ENCODE results near the gene P4HB. TPM values are rescaled to one million over a fixed set of nuclear protein-coding genes. Genes with fewer than 3 reads are reported as not detected.

P4HB gene
- total and polyA plus RNA-seq, 10 of the 15 experiments (the other 5 are each of a cell fraction or from before 2014, with no cell fraction given) = 4.7 to 549 (median 361) TPM

DNA sequence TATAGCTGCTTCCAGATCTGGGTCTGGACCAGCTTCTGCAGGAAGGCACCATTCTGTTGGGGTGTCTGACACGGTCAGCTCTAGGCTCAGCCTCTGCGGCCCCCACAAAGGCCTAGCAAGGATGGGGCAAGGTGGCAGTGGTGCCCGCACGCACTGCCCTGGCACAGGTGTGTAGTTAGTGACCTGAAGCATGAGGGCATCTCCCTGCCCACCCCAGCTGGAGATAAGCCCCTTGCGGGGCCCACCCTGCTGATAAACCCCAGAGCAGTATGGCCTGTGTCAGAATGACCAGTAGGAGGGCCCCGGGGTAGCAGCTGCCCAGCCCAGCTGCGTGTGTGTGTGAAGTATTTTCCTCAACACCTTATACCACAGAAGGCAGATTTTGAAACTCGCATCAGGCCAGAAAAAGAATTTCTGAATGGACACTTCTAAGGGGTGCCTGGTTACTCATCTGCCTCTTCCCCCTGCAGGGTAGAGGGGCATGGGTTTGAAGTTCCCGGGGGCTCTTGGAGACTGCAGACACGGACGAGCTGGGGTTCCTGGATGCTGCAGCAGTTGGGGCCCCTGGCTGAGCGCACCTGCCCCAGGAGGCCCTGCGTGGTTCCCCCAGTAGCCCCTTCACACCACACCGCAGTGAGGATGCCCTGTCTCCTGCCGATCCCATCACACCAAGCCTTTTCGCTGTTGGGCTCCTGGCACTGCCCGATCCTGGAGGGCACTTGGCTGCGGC, 6.3 kb upstream of the P4HB start (continued):
- TF ChIP-seq NRF1 (conservative IDR thresholded peaks at IDR 0.05; ENCODE audit: low read depth, low read length) (no peak), RCOR1 (conservative IDR thresholded peaks at IDR 0.05; ENCODE audit: low read depth, low read length) (no peak), EP300 (IDR thresholded peaks at IDR 0.05; ENCODE audit: borderline replicate concordance in 1 of 2, control insufficient read depth in 1 of 2, low read depth in 2 of 2, low read length in 2 of 2) (no peak), POU2F2 (IDR thresholded peaks at IDR 0.05; ENCODE audit: borderline replicate concordance, low read depth, low read length) (peak; percentile 47; the same call in 2 of the 3 replicates), ELK1 (IDR thresholded peaks at IDR 0.05; ENCODE audit: low read depth, low read length) (no peak), POLR2A (IDR thresholded peaks at IDR 0.05; ENCODE audit: low read depth, low read length) (peak; percentile 78), GATAD2B (conservative IDR thresholded peaks at IDR 0.05; ENCODE audit: low read depth) (0 out of 2 replicates have a peak, but pooled peaks have one; percentile 27), RELB (IDR thresholded peaks at IDR 0.05; ENCODE audit: low read depth) (0 out of 2 replicates have a peak, but pooled peaks have one; percentile 18), CREM (IDR thresholded peaks at IDR 0.05; ENCODE audit: low read depth) (0 out of 2 replicates have a peak, but pooled peaks have one; percentile 12), HDGF (IDR thresholded peaks at IDR 0.05) (0 out of 2 replicates have a peak, but pooled peaks have one; percentile 63)
- TF ChIP-seq, protein P1, sequence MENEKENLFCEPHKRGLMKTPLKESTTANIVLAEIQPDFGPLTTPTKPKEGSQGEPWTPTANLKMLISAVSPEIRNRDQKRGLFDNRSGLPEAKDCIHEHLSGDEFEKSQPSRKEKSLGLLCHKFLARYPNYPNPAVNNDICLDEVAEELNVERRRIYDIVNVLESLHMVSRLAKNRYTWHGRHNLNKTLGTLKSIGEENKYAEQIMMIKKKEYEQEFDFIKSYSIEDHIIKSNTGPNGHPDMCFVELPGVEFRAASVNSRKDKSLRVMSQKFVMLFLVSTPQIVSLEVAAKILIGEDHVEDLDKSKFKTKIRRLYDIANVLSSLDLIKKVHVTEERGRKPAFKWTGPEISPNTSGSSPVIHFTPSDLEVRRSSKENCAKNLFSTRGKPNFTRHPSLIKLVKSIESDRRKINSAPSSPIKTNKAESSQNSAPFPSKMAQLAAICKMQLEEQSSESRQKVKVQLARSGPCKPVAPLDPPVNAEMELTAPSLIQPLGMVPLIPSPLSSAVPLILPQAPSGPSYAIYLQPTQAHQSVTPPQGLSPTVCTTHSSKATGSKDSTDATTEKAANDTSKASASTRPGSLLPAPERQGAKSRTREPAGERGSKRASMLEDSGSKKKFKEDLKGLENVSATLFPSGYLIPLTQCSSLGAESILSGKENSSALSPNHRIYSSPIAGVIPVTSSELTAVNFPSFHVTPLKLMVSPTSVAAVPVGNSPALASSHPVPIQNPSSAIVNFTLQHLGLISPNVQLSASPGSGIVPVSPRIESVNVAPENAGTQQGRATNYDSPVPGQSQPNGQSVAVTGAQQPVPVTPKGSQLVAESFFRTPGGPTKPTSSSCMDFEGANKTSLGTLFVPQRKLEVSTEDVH (IDR thresholded peaks at IDR 0.05; ENCODE audit: low read depth, partially characterized antibody) = peak; percentile 51
- TF ChIP-seq, protein P2, sequence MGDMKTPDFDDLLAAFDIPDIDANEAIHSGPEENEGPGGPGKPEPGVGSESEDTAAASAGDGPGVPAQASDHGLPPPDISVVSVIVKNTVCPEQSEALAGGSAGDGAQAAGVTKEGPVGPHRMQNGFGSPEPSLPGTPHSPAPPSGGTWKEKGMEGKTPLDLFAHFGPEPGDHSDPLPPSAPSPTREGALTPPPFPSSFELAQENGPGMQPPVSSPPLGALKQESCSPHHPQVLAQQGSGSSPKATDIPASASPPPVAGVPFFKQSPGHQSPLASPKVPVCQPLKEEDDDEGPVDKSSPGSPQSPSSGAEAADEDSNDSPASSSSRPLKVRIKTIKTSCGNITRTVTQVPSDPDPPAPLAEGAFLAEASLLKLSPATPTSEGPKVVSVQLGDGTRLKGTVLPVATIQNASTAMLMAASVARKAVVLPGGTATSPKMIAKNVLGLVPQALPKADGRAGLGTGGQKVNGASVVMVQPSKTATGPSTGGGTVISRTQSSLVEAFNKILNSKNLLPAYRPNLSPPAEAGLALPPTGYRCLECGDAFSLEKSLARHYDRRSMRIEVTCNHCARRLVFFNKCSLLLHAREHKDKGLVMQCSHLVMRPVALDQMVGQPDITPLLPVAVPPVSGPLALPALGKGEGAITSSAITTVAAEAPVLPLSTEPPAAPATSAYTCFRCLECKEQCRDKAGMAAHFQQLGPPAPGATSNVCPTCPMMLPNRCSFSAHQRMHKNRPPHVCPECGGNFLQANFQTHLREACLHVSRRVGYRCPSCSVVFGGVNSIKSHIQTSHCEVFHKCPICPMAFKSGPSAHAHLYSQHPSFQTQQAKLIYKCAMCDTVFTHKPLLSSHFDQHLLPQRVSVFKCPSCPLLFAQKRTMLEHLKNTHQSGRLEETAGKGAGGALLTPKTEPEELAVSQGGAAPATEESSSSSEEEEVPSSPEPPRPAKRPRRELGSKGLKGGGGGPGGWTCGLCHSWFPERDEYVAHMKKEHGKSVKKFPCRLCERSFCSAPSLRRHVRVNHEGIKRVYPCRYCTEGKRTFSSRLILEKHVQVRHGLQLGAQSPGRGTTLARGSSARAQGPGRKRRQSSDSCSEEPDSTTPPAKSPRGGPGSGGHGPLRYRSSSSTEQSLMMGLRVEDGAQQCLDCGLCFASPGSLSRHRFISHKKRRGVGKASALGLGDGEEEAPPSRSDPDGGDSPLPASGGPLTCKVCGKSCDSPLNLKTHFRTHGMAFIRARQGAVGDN (IDR thresholded peaks at IDR 0.05) = 0 out of 2 replicates have a peak, but pooled peaks have one; percentile 34
- TF ChIP-seq, protein P3, sequence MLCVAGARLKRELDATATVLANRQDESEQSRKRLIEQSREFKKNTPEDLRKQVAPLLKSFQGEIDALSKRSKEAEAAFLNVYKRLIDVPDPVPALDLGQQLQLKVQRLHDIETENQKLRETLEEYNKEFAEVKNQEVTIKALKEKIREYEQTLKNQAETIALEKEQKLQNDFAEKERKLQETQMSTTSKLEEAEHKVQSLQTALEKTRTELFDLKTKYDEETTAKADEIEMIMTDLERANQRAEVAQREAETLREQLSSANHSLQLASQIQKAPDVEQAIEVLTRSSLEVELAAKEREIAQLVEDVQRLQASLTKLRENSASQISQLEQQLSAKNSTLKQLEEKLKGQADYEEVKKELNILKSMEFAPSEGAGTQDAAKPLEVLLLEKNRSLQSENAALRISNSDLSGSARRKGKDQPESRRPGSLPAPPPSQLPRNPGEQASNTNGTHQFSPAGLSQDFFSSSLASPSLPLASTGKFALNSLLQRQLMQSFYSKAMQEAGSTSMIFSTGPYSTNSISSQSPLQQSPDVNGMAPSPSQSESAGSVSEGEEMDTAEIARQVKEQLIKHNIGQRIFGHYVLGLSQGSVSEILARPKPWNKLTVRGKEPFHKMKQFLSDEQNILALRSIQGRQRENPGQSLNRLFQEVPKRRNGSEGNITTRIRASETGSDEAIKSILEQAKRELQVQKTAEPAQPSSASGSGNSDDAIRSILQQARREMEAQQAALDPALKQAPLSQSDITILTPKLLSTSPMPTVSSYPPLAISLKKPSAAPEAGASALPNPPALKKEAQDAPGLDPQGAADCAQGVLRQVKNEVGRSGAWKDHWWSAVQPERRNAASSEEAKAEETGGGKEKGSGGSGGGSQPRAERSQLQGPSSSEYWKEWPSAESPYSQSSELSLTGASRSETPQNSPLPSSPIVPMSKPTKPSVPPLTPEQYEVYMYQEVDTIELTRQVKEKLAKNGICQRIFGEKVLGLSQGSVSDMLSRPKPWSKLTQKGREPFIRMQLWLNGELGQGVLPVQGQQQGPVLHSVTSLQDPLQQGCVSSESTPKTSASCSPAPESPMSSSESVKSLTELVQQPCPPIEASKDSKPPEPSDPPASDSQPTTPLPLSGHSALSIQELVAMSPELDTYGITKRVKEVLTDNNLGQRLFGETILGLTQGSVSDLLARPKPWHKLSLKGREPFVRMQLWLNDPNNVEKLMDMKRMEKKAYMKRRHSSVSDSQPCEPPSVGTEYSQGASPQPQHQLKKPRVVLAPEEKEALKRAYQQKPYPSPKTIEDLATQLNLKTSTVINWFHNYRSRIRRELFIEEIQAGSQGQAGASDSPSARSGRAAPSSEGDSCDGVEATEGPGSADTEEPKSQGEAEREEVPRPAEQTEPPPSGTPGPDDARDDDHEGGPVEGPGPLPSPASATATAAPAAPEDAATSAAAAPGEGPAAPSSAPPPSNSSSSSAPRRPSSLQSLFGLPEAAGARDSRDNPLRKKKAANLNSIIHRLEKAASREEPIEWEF (IDR thresholded peaks at IDR 0.05; ENCODE audit: insufficient replicate concordance, low read depth, low read length) = peak; percentile 13
